ENCODE data around the gene LGALS4. TPM values are rescaled to one million over a fixed set of nuclear protein-coding genes. Genes with fewer than 3 reads are reported as not detected.

LGALS4 gene
- total RNA-seq, 2 donors from 2014 or later, result 1.6 to 1.7 TPM

Other genes starting within 250 kb of the LGALS4 start
- gene MAP4K1, start 195.0 kb downstream of the LGALS4 start, total RNA-seq, result 100 to 1,000 TPM in 1 of 2 donors, 10 to 100 TPM in 1; 81.4 to 318 TPM
- 100 to 1,000 TPM; 216 to 286 TPM for gene EIF3K, start 193.8 kb downstream of the LGALS4 start, total RNA-seq
- gene ACTN4, start 165.3 kb downstream of the LGALS4 start, total RNA-seq, result 100 to 1,000 TPM; 342 to 574 TPM
- 10 to 100 TPM in 1 of 2 donors, 1 to 10 TPM in 1; 3.6 to 10.4 TPM for gene CAPN12, start 68.5 kb downstream of the LGALS4 start, total RNA-seq
- not detected for gene LGALS7, start 39.4 kb downstream of the LGALS4 start, total RNA-seq
- gene LGALS7B, start 23.7 kb downstream of the LGALS4 start, total RNA-seq, result not detected
- gene ECH1, start 18.8 kb upstream of the LGALS4 start, total RNA-seq, result 100 to 1,000 TPM; 104 to 163 TPM
- gene HNRNPL, start 37.0 kb upstream of the LGALS4 start, total RNA-seq, result 100 to 1,000 TPM; 559 to 561 TPM
- gene RINL, start 65.3 kb upstream of the LGALS4 start, total RNA-seq, result 10 to 100 TPM; 58.1 to 63.8 TPM
- 10 to 100 TPM; 60.9 to 87.3 TPM for gene SIRT2, start 86.7 kb upstream of the LGALS4 start, total RNA-seq
- 100 to 1,000 TPM; 106 to 108 TPM for gene NFKBIB, start 87.0 kb upstream of the LGALS4 start, total RNA-seq
- 1 to 10 TPM in 1 of 2 donors, under 1 TPM in 1; 0.74 to 1.2 TPM for gene CCER2, start 99.2 kb upstream of the LGALS4 start, total RNA-seq
- 10 to 100 TPM; 32.4 to 70.3 TPM for gene SARS2, start 117.8 kb upstream of the LGALS4 start, total RNA-seq
- gene MRPS12, start 118.0 kb upstream of the LGALS4 start, total RNA-seq, result 100 to 1,000 TPM in 1 of 2 donors, 10 to 100 TPM in 1; 82.5 to 117 TPM
- not detected for gene FBXO17, start 162.8 kb upstream of the LGALS4 start, total RNA-seq
- gene FBXO27, start 219.6 kb upstream of the LGALS4 start, total RNA-seq, result under 1 TPM; 0.31 to 0.88 TPM